Measurements from ENCODE around the gene LHPP.
"Not testable (repeated sequence)": the region's sequence is repeated elsewhere in the genome, so short reads cannot be mapped to it uniquely, and the experiment has no call there.

The LHPP gene

GRCh38 chr10:124573726-124574455 lies 112.3 kb downstream of the LHPP start:
- DNase-seq (ENCODE audit: low spot score): no peak

DNA sequence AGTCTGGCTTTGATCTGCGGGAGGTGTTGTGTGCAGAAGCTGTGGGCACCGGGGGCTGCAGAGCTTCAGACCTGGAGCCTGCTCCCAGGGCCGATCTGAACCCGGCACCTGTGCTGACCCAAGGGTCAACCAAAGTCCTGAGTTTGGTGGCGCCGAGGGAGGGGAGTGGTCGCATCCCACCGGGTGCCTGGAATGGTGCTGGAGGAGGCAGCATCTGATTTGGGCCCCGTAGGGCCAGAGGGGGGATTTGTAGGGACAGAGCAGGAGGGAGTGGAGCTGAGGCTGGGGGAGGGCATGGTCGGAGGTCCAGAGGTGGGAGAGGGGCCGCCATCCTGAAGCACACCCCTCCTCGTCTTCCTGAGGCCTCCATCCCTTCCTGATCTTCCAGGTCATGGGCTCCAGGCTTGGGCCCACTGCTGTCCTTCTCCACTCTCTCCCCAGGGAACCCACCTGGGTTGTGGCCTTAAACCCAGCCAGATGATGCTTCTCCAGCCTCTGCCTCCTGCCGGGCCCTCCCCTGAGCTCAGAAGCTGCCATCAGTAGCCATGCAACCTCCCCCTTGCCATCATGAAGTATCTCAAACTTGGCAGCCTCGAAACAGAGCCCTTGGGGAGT lies 112.9 kb downstream of the LHPP start:
- no peak for DNase-seq (ENCODE audit: low spot score)

DNA sequence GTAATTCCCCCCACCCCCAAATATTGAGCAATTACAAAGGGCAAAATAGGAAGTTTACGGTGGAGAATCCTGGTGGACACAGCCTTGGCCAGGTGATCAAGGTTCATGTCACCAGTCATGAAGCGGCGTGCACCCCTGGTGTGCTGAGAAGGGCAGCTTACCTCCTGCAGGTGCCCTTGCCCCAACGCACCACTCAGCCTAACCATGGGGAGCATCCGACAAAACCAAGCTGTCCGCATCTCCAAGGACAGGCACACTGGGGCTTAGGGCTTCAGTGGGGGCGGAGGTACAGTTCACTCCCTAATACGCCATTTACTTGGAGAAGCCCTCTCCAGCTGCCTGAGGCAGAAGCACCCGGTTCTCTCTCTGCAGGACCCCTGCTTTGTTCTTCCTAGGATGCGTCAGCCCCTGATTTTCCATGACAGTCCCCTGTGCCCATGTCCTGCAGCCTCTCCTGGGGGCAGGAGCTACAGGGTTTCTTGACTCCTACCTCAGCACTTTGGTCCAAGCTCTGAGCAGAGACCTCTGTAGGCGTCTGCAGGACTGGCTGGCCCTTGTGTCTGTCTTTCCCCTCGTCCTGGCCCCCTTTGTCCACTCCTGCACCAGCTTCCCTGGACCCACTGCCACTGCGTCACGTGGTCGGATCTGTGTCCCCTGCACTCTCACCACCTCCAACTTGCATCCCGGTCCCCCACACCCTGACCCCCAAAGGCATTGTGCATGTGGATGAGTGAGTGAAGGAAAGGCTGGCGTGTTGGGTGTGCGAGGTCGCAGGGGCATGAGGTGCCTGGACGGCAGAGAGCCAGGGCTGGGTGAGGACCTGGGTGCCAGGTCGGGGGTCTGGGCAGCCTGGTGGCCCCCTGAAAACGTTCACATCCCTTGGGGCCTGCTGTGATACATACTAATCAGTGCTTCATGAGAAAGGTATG lies 113.7 kb downstream of the LHPP start:
- DNase-seq (ENCODE audit: low spot score): no peak

DNA sequence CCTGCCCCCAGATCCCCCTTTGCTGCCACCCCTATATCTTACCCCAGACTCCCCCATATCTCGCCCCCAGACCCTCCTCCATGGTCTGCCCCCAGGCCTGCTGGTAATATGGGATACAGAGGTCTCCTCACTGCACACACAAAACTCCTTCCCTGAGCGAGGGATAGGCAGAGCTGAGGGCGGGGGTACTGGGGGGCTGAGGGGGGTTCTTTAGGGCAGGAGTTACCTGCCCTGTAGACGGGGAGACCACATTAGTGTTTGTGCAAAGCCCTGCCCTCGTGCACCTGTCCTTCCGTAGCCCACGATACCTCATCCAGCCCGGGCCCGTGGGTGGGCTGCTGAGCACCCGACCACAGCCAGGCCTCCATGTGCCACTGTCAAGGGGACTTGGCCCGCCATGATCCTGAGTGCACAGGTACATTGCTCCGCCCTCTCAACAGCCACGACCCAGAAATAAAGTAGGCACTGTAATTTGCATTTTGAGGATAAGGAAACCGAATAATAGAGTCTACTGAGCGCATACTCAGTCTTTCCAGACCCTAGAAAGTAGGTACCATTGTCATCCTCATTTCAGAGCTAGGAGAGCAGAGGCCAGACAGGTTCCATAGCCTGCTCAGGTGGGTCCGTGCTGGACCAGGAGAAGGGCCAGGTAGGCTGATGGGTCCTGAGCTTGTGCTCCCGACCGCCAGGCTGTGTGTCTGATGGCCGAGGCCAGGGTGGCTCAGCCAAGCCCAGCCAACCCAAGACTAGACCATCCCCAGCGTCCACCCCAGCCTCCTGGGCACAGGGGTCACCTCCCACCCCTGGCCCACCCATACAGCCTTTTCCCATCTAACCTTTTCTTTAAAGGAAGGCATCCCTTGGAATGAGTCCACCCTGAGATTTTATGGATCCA lies 115.2 kb downstream of the LHPP start:
- DNase-seq (ENCODE audit: low spot score): no peak

GRCh38 chr10:124577651-124578050 lies 116.0 kb downstream of the LHPP start:
- no peak for DNase-seq (ENCODE audit: low spot score)

DNA sequence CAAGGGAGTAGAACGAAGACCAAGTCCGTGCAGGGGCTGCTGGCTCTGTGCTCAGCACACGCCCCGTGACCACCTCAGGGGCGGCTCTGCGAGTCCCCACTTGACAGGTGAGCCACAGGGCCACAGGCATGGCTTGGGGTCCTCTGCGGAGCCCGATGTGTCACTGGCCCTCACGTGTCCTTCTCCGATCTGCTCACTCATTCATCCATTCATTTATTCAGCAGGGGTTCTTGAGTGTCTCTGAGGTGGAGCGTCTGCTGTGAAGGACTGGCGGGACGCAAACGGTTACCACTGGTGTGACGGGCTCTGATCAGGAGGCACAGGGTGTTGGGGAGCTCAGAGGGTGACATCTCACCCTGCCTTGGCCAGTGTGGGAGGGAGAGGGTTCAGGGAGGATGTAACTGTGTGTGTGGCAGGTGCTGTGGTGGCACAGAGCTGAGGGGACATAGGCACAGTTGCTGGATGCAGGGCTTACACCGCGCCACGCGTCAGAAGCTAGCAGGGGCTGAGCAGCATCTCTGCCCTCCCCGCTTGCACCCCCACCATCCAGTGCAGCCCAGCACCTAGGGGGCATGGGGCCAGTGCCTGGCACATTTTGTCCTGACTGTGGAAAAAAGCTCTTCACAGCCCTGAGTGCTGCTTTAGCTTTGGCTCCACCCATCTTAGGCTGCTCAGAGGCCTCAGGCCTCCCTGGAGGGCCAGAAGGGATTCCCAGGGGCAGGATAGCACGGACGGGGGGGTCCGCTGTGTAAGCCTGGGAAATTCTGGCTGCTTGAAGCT lies 116.8 kb downstream of the LHPP start:
- no peak for DNase-seq (ENCODE audit: low spot score)

DNA sequence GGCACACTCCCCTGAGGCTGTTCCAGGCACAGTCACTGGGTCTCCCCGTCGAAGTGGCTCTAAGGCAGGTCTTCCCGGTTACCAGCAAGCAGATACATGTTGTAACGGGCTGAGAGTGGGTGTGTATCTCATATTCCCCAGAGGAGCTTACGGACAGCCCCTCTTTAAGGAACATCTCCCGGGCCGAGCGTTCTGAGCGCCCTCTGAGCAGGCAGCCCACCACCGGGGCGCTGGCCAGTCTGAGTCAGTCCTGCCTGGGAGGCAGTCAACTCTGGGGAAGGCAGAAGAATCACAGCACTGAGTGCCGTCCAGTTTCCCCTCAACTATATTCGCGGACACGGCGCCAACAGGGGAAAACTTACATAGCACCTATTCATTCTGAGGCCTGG lies 117.4 kb downstream of the LHPP start:
- no peak for DNase-seq (ENCODE audit: low spot score)

DNA sequence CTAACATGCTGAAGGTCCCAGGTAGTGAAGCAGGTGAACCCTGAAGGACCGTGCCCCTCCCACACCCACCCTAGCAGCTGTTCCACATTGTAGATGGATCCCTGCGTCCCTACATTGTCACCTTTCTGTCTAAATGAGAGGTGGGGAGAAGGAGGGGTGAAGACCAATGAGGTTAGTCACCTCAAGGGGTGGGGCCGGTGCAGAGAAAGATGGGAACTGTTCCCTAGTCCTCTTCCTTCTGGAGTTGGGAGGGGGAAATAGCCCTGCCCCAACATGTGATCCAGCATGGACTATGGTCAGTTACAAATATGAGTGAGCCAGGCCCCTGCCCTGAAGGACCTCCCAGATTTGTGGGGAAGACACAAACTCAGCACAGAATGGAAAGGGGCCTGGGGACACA lies 124.5 kb downstream of the LHPP start:
- no peak for DNase-seq (ENCODE audit: low spot score)

DNA sequence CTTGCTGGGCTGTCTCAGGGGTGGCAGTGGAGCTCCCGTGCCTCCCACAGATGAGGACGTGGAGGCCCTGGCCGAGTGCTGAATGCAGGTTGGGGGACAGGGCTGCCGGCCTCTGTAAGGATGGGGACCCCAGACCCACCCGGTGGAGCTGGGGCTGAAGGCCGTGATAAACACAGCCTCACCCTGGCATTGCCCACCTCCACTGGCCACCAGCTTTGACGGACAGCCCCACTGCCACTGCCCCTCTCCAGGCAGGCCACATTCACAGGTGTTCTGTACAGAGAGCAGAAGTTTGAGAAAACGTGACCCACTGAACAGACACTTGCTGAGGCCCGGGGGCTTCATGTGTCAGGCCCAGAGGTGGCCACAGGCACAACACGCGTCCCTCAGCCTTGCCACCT lies 126.2 kb downstream of the LHPP start:
- no peak for DNase-seq (ENCODE audit: low spot score)

DNA sequence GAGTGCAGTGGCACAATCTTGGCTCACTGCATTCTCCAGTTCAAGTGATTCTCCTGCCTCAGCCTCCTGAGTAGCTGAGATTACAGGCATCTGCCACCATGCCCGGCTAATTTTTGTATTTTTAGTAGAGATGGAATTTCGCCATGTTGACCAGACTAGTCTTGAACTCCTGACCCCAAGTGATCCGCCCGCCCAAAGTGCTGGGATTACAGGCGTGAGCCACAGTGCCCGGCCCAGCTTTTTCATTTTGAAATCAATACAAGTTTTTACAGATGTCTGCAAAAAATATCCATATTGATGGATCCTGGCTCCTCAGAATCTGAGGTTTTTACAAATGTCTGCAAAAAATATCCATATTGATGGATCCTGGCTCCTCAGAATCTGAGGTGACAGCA lies 126.7 kb downstream of the LHPP start:
- not testable (repeated sequence) for DNase-seq (ENCODE audit: low spot score)

DNA sequence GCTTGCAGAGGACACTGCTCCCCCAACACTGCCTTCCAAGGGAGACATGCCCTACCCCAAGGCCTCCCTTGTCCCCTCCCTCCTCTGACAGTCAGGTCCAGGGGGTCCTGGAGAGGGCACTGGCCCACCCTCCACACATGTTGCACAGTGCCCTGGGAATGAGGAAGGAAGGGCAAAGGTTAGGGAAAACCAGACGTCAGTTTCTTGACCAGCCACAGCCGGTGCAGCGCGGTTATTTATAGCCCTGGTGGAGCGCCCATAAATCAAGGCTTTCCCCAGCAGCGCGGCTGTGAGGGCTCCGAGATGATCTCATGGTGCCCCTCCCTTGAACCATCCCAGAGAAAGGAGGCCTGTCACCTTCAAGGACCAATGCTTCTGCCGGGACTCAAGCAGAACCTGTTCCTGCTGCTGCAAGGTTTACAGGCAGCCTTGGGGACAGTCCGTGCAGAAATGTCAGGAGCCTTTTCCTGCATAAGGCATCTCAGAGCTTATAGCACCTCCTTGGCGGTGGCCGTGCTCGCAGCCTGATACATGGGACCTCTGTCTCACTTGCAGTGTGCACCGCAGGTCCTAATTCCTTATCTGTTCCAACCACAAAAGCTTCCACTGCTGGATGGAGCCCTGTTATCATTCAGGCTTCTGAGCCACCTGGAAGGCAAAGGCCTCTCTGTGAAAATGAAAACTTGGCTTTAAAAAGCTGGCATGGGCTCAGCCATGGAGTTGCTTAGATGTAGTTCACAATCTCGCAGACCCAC lies 127.3 kb downstream of the LHPP start:
- DNase-seq (ENCODE audit: low spot score): no peak

DNA sequence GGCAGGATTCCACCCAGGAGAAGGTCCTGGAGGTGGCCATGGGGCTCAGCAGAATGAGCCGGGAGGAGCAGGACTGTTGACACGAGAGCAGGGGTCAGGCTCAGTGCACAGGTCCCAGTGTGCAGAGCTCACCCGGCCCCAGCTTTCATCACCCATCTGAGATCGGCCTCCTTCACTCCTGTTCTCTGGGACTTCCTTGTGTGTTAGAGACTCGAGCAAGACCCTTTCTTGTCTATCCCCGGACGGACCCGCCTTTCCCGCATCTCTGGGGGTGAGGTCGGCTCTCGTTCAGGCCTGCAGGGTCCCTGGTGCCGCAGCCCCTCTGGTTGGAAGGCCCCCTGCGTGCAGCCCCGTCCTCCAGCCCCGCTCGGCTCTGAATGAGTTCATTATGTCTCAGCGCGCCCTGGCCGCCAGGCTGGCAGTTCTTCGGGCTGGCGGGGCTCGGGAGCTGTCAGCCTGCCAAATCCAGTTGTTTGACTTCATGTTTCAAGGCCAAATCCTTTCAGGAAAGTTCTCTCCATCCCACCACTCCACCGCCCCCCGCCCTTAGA lies 127.9 kb downstream of the LHPP start:
- peak; percentile 65 for DNase-seq (ENCODE audit: low spot score)

DNA sequence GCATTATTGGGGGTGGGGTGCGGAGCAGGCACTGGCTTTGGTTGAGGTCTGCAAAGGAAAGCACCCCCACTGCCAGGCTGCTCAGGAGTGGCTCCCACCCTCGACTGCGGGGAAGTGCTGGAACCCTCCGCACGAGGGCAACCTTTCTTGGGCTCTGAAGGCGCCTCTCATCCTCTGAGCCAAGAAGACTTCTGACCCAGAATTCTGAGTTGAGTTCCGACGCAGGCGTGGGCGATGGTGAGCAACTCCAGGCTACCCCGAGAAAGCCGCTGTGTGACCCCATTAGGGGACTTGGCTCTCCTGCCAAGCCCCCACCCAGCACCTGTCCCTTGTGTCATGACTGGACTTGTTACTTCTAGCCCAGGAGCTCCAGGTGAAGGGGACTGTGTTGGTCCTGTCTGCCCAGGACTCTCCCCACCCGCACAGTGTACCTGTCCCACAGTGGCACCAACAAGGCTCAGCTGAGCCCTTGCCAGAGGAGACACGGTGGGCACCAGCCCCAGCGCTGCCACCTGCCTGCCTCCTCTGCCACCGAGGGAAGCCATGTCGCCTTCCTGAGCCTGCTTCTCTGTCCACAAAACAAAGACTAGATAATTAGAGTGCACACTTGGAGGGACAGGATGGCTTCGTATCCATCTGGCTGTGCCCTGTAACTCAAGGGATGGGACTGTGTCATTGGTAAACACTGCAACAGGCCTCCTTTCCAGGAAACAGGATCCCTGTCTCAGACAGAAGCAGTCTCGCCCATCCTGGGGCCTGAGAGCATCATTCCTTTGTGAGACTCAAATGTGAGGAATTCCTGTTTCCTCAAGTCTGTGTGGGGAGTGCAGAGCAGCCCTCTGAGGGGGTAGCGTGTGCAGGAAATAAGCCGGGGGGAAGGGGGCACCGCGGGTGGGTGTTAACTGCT lies 128.8 kb downstream of the LHPP start:
- DNase-seq (ENCODE audit: low spot score): no peak

DNA sequence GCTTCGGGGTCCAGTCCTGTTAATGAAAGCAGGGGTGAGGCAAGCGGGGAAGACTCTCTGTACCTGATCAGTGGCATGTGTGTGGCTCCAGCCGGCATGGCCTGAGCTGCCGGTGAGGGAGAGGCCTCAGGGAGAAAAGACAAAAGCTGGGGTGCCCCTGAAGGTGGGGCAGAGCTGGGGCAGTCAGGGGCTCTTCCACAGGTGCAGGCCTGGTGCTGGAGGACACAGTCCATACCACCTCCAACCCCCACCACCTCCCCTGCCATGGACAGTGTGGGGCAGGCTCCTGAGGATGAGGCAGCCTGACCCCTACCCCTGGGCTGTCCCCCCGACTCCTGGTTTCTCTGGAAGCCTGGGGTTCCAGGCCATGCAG lies 129.5 kb downstream of the LHPP start:
- DNase-seq (ENCODE audit: low spot score): no peak

DNA sequence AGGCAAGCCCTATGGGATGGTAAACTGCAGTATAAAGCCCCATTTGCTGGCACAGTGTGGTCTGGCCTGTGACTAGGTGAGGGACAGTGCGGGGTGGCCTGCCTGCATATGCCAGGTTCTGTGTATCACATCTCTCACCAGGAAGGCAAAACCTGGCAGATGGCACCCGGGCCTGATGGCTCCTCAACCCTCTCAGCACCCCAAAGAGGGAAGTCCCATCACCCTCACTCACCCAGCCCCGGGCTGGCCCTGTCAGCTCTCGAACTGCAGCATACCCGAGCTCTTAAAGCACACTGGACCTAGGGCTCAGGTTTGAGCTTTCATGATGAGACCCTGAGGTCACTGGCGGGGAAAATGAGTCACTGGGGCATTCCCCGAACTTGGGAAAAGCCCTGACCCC lies 130.5 kb downstream of the LHPP start:
- no peak for DNase-seq (ENCODE audit: low spot score)

DNA sequence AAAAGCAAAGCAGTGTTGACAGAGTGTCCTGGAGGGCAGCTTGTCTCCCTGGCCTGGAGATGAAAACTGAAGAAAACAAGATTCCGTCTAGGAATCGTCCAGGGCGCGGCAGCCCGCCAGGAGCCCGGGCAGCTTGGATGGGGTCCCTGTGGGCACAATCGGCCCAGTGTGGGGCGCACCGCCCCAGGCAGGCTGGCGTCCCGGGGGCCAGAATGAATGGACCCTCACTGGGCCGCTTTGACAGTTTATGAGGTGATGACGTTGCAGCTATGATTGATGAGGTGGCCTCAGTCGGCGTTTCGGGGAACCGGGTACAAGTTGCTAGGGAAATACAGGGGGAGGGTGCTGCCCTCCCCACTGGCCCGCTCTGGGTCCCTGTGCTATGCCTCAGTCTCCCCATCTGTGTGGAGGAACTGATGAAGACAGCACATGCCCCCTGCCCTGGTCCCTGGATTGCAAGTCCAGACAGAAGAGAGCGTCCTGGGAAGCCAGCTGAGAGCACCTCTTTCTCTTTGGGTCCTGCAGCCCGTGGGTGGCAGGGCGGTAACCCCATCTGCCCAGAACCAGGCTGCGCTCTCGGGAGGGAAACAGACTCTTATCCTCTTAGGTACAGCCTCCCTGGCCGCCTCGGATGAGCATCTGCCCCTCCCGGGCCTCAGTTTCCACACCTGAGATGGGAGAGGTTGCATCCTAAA lies 131.3 kb downstream of the LHPP start:
- no peak for DNase-seq (ENCODE audit: low spot score)

DNA sequence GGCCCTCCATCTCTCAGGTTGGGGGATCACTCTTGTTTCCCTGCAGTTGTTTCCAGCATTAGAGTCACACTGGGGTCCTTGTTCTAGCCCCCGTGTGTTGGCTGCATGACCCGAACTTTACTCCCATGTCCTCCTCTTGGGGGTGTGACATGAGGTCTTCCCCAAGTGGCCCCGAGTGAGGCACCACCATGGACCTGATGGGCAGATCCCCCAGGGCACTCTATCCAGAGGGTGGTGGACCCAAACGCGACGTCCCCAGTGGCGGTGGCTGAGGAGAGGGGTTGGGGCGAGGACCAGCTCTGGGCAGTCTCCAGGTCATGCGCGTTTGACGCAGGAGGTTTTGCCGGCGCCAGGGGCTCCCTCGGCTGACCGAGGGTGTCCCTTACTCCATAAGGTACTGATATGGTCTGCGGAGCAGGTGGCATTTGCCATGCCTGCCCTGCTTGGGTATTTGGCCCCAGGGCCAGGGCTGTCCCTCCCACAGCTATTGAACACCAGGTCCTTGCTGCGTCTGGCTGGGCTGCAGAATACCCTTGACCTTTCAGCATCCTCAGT lies 131.9 kb downstream of the LHPP start:
- DNase-seq (ENCODE audit: low spot score): no peak

DNA sequence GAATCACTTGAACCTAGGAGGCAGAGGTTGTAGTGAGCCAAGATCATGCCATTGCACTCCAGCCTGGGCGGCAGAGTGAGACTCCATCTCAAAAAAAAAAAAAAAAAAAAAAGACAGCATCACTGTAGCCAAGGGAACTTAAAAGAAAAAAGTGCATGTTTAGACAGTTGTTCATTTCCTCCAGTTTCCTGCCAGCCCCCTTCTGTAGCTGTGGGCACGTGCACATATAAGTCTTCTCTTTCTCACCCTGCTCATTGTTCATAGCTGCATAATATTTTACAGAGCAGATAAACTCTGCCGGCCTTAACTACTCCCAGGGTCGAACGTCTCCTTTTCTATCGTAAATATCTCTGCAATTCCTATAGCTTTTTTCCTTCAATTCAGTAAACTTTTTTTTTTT lies 132.6 kb downstream of the LHPP start:
- no peak for DNase-seq (ENCODE audit: low spot score)
